Urothelium cell line (cell line): ENCODE data around the gene POGK.
"Not testable (repeated sequence)": the region's sequence is repeated elsewhere in the genome, so short reads cannot be mapped to it uniquely, and the experiment has no call there.

Experiments used
- DNase-seq: peaks from one replicate; pipeline ENCODE4 v3.0.0; 2011; ENCODE audit warnings: low spot score, mixed read lengths
- FAIRE-seq: peaks from 2 replicates; lab custom pipeline; 2011; peaks lifted over from hg19 to GRCh38; lab: Jason Lieb, UNC

Gene POGK

DNA sequence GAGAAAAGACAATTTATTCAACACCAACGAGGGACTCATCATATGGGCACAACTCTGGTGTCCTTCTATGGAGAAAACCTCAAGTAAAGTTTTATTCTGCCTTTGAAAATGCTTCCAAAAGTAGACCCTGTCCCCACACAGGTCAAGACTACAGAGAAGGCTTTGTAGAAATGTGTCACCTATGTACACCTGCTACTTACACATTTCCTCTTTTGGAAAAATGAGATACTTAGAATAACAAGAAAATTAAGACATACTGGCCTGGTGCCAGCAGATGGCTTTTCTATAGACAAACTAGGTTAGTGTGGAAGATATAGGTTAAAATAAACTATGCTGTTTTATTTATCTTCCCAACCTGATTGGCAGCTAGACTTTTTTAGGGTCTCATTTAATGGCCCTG is 13.6 kb downstream of the POGK start:
- DNase-seq (no peak), FAIRE-seq (no peak)

DNA sequence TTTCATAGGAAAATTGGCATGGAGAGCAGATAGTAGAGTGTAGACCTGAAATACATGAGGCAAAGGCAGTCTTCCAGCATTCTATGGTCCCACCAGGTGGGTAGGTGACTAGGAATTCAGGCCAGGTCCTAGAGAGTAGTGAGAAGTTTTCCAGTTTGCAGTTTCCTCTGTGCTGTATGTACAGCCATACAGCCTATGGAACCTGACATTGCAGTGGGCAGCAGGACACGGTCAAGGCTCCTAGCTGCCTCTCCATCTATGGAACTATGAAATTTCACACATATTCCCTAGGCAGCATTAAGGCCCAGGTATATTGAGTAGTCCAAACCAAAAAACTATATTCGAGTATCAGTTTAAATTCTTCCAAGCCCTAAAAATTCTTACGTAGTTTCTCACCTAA is 16.3 kb downstream of the POGK start:
- no peak for FAIRE-seq

GRCh38 chr1:166857995-166858394 is 18.7 kb downstream of the POGK start:
- DNase-seq (no peak), FAIRE-seq (no peak)

More for the DNA sequence above, 16.3 kb downstream of the POGK start:
- DNase-seq = no peak

GRCh38 chr1:166858726-166859419 is 19.6 kb downstream of the POGK start:
- DNase-seq = no peak
- FAIRE-seq = no peak

- no peak for DNase-seq
Measured at GRCh38 chr1:166859597-166859996, 20.3 kb downstream of the POGK start.

DNA sequence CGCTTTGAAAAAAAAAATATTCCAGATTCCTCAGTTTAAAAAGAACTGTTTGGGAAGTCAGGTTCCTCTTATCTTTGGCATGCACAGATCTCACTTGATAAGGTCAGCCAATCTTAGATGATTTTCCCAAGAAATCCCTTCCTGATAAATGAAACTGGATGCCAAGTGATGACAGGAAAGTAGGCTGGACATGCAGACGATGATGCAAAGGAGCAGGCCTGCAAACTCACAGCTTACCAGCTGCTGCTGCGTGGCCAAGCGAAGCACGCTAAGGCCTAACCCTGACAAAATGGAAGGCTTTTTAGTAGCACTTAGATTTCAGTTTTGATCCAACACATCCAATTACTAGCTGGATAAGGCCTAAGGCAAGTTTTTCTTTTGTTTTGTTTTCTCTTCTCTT is 26.7 kb downstream of the POGK start:
- DNase-seq = no peak
- FAIRE-seq = no peak

More at GRCh38 chr1:166859597-166859996, 20.3 kb downstream of the POGK start:
- FAIRE-seq = no peak

DNA sequence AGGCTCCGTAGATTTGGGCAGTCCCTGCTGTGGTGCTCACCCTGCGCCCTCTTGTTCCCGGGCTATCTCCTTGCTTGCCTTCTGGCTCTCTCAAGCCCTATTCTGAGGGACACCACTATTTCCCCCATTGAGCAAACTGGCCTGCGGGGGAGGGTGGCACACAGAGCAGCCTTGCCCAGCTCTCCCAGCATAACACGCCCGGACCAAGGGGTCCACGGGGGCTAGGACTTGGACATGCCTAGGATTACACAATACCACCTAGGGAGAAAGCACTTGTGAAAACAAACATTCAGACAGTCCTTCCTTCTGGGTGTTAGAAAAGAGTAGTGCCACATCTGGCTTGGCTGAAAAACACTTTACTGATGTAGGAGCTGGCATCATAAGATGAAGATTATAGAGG is 29.4 kb downstream of the POGK start:
- DNase-seq (no peak), FAIRE-seq (no peak)

GRCh38 chr1:166869318-166870099 is 30.2 kb downstream of the POGK start:
- FAIRE-seq (no peak), DNase-seq (no peak)

DNA sequence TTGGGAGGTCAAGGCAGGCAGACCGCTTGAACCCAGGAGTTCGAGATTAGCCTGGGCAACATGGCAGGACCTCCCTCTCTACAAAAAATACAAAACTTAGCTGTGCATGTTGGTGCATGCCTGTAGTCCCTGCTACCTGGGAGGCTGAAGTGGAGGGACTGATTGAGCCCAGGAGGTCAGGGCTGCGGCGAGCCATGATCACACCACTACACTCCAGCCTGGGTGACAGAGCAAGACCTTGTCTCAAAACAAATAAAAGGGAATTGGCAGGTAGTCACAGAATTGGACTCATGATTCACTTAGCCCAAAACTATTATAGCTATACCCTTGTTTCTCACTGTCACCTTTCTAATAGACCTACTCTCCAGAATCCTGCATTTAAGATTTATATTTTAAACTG is 31.3 kb downstream of the POGK start:
- DNase-seq = no peak
- FAIRE-seq = no peak

DNA sequence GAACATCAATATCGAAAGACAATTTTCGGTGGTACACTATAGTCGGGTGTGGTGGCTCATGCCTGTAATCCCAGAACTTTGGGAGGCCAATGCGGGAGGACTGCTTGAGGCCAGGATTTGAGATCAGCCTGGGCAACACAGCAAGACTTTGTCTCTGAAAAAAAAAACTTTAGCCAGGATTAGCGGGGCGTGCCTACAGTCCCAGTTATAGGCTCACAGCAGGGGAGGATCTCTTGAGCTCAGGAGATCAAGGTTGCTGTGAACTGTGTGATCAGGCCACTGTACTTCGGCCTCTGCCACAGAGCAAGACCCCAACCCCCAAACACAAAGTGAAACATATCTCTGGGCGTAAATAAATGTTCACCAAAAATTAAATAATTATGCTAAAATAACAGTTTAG is 35.2 kb downstream of the POGK start:
- FAIRE-seq (no peak), DNase-seq (no peak)

DNA sequence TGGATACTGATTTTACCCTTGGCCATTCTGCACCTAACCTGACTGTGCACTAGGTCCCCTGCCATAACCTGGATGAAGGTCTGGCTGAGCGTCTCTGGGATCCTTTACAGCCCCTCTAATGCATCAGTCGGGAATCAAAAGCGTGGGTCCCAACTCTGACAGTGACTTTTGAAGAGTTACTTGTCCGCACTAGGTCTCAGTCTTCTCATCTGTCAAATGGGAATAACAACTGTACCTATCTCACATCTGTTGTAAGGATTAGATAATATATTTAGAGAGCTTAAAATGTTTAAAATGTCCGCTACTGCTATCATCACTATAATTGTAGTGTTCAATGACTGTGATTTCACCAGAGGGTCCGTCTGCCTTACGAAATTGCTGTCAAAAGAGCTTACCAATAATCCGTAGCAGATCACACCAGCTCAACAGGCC is 36.0 kb downstream of the POGK start:
- DNase-seq (no peak), FAIRE-seq (no peak)

GRCh38 chr1:166875734-166876539 is 36.7 kb downstream of the POGK start, which contains the start of gene TADA1:
Gene TADA1 (minus strand): TSS chr1:166876264. CDS start chr1:166876233, 31 bp downstream.
- DNase-seq (peak; percentile 96), FAIRE-seq (peak; percentile 32)

GRCh38 chr1:166876540-166876838 is 37.2 kb downstream of the POGK start:
- no peak for DNase-seq
- FAIRE-seq = no peak

- not testable (repeated sequence) for DNase-seq, FAIRE-seq
Measured at GRCh38 chr1:166878173-166878917, 39.1 kb downstream of the POGK start.

DNA sequence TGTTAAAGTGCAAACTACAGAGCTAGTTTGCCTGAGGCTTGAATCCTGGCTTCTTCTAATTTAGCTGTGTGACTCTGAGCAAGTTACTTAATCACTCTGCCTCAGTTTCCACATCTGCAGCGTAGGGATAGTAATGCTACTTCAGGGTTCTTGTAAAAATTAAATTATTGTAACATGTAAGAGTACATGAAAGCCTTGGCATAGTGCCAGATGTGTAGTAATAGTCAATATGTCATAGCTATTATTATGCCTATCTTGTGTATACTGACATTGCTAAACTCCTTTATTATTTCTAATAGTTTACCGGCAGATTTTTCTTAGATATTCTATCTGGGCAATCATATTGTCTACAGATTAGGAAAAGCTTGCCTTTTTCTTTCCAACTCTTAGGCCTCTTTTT is 43.6 kb downstream of the POGK start:
- no peak for DNase-seq
- no peak for FAIRE-seq

DNA sequence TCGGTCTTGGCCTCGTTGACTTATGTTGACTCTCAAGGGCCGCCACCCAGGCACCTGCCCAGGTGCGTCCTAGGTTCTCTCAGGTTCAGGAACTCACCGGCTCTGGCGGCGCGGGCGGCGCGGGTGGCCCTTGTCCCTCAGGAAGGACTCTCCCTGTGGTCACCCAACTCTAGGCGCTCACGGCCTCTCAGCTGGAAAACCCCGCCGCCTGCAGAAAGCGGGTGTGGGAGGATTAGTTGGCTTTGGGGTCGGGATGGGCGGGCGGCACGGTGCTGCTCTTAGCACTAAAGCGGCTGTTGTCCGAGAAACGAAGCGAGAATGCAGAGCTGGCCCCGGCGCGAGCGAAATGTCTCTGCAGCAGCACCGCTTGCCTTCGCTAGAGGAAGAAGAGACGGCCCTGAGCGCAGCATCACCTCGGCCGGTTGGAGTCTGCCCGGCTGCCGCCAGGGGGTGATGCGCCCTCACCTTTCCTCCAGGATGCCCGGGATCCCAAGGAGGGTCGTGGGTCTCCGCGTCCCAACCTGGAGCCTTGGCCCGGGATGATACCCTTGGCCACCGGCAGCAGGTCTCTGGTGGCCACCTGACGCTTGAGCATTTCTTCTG is 44.9 kb downstream of the POGK start:
- no peak for DNase-seq
- FAIRE-seq = no peak

DNA sequence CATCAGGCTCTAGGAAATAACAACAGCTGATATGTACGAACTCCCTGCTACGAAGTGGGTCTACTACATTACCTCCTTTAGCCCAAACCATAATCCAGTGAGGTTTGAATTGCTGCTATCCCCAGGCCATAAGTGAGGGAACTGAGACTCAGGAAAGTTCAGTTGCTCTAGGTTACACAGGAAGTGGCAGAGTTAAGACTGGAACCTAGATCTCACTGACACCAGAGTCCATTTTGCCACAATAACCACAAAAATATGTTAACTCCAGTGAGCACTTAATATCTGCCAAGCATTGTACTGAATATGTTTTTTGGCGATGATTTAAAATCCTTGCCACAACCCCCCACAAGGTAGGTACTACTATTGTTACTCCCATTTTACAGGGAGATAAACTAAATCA is 45.7 kb downstream of the POGK start:
- DNase-seq (no peak), FAIRE-seq (no peak)

- FAIRE-seq = no peak
- no peak for DNase-seq
Measured at GRCh38 chr1:166888373-166889111, 49.3 kb downstream of the POGK start.

GRCh38 chr1:166889776-166890175 is 50.5 kb downstream of the POGK start:
- DNase-seq = no peak

DNA sequence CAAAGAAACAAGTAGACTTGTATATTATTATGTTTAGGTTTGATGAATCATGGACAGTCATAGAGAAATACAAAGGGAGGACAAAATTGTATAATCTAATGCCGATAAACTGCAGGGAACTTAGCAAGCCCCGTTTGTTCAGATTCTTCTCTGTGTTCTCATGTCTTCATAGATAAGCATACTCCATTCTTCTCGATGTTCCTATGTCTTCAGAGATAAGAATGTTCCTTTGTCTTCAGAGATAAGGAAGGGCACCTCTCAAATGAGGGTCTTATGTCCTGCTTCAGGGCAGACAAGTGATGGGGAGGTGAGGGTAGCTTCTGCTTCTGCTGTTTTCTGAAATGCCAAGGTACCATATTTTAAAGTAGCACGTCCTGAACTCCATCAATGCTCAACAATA is 56.5 kb downstream of the POGK start:
- no peak for FAIRE-seq
- no peak for DNase-seq

More at GRCh38 chr1:166889776-166890175, 50.5 kb downstream of the POGK start:
- no peak for FAIRE-seq
